B cell (primary cell): ENCODE results near the gene ITFG1. TPM values are rescaled to one million over a fixed set of nuclear protein-coding genes. Genes with fewer than 3 reads are reported as not detected.

Experiments
- ATAC-seq: fragments of 200-7000 bp; cut with Tn5 transposase; one replicate; pipeline ENCODE4 v1.10.0; 2021; ENCODE audit warnings: low read depth, mild to moderate bottlenecking, moderate number of reproducible peaks, moderate library complexity
- CTCF ChIA-PET: fragments of 350-600 bp; sonication (Branson Sonifier 250); formaldehyde crosslinking; loops from one replicate; lab custom pipeline; 2021; ENCODE audit warnings: antibody characterized with exemption, inconsistent platforms; lab: Charles Lee
- POLR2A ChIA-PET: fragments of 350-600 bp; sonication (Branson Sonifier 250); formaldehyde crosslinking; loops from one replicate; lab custom pipeline; 2021; ENCODE audit warnings: antibody characterized with exemption; lab: Charles Lee
- DNase-seq: peaks from one replicate; pipeline ENCODE4 v3.0.0; 2013
- H2AFZ ChIP-seq: 2 replicates; pipeline ENCODE4 v1.6.1; 2012; ENCODE audit warnings: mild to moderate bottlenecking, low read depth, low read length; ENCODE audit not compliant: insufficient read depth, poor library complexity, severe bottlenecking
- H3K27ac ChIP-seq, 2 donors: 1 replicate in 1 of 2; 2 replicates in 1 of 2; pipeline ENCODE4 v1.5.1; 2012 to 2013; ENCODE audit warnings: low read length in 2 of 2, mild to moderate bottlenecking in 2 of 2, moderate library complexity in 1 of 2
- H3K27me3 ChIP-seq, 4 experiments: fragments of 200-600 bp in 1 of 4; sonication (generic) in 1 of 4; replicated peaks in 1 of 4; 1 replicate in 2 of 4; 2 replicates in 2 of 4; pipeline versions ENCODE4 v1.6.1 to v1.7.0; 2013 to 2016; ENCODE audit warnings: low read length in 3 of 4, mild to moderate bottlenecking in 2 of 4, mixed read lengths in 1 of 4, moderate library complexity in 1 of 4; ENCODE audit not compliant: insufficient read depth in 4 of 4, control insufficient read depth in 3 of 4; ENCODE audit errors: control extremely low read depth in 1 of 4
- H3K36me3 ChIP-seq, 2 experiments: replicated peaks in 1 of 2; 1 replicate in 1 of 2; 2 replicates in 1 of 2; pipeline versions ENCODE4 v1.6.1 to v1.7.1; 2013; ENCODE audit warnings: low read length in 1 of 2; ENCODE audit not compliant: insufficient read depth in 2 of 2, control insufficient read depth in 1 of 2; ENCODE audit errors: control extremely low read depth in 1 of 2, extremely low read depth in 1 of 2
- H3K4me1 ChIP-seq, 2 donors: fragments of 200-600 bp in 1 of 2; sonication (generic) in 1 of 2; 1 replicate in 1 of 2; 2 replicates in 1 of 2; pipeline versions ENCODE4 v1.5.1 to v1.6.1; 2013 to 2017; ENCODE audit warnings: low read length in 2 of 2; ENCODE audit not compliant: control insufficient read depth in 2 of 2, insufficient read depth in 2 of 2
- H3K4me2 ChIP-seq: replicated peaks from 2 replicates; pipeline ENCODE3; 2012; ENCODE audit warnings: mild to moderate bottlenecking, low read depth, low read length; ENCODE audit not compliant: poor library complexity, severe bottlenecking
- H3K4me3 ChIP-seq, 5 experiments: fragments of 200-600 bp in 1 of 5; sonication (generic) in 1 of 5; 1 replicate in 3 of 5; 2 replicates in 2 of 5; pipeline versions ENCODE4 v1.5.1 to v1.7.0; 2011 to 2016; ENCODE audit warnings: low read length in 4 of 5, mild to moderate bottlenecking in 4 of 5, low read depth in 2 of 5, control low read depth in 1 of 5, moderate library complexity in 1 of 5; ENCODE audit not compliant: insufficient read depth in 1 of 5; ENCODE audit errors: control extremely low read depth in 1 of 5, extremely low read depth in 1 of 5
- H3K79me2 ChIP-seq: fragments of 200-600 bp; sonication (generic); one replicate; pipeline ENCODE4 v1.6.0; 2016; ENCODE audit warnings: low read length; ENCODE audit not compliant: control insufficient read depth, insufficient read depth
- H3K9ac ChIP-seq: fragments of 200-600 bp; sonication (generic); 2 replicates; pipeline ENCODE4 v1.6.1; 2017; ENCODE audit warnings: mild to moderate bottlenecking, low read length, moderate library complexity
- H3K9me3 ChIP-seq, 3 donors: one replicate each; pipeline versions ENCODE4 v1.6.1 to v1.7.1; 2013; ENCODE audit warnings: low read length in 2 of 3; ENCODE audit not compliant: control insufficient read depth in 2 of 3, insufficient read depth in 1 of 3; ENCODE audit errors: control extremely low read depth in 1 of 3
- H4K20me1 ChIP-seq: 2 replicates; pipeline ENCODE4 v1.6.0; 2012; ENCODE audit warnings: mild to moderate bottlenecking, low read length; ENCODE audit not compliant: insufficient read depth, control insufficient read depth, poor library complexity, severe bottlenecking
- H3K27ac Mint-ChIP-seq: one replicate; pipeline ENCODE4 v1.8.0; 2021; ENCODE audit warnings: mixed read lengths
- H3K27me3 Mint-ChIP-seq: one replicate; pipeline ENCODE4 v1.8.0; 2021; ENCODE audit warnings: mixed read lengths
- H3K4me1 Mint-ChIP-seq: one replicate; pipeline ENCODE4 v1.8.0; 2021; ENCODE audit warnings: mixed read lengths
- H3K4me3 Mint-ChIP-seq: one replicate; pipeline ENCODE4 v1.8.0; 2021; ENCODE audit warnings: mixed read lengths
- H3K9me3 Mint-ChIP-seq: one replicate; pipeline ENCODE4 v1.8.0; 2022; ENCODE audit warnings: mixed read lengths; ENCODE audit not compliant: insufficient read depth
- CTCF ChIP-seq: fragments of 200-600 bp; IDR thresholded peaks from one replicate; pipeline ENCODE4 v1.8.0; 2022; ENCODE audit warnings: antibody characterized with exemption, mild to moderate bottlenecking
- EZH2 ChIP-seq: IDR thresholded peaks from 2 replicates; pipeline ENCODE4 v1.6.1; 2012; ENCODE audit warnings: borderline replicate concordance, low read depth, mild to moderate bottlenecking, moderate library complexity, low read length; ENCODE audit not compliant: insufficient read depth, poor library complexity, severe bottlenecking
- WGBS: methylation state at CpG from one replicate; pipeline ENCODE4 v1.1.5; 2013; ENCODE audit warnings: missing lambda C conversion rate; ENCODE audit not compliant: insufficient coverage; 5-methylcytosine and 5-hydroxymethylcytosine counted together
- intact Hi-C: fragments of 100-400 bp; cut with micrococcal nuclease; formaldehyde crosslinking; loops from one replicate; pipeline ENCODE4 v1.10.0; 2022
- polyA plus RNA-seq: library from polyadenylated mRNA; depleted of rRNA; stranded (reverse); fragments of >200 nt; gene quantifications from 2 replicates; pipeline ENCODE4 v1.2.3, GENCODE V29; 2012
- total RNA-seq, 2 donors: library from RNA; stranded (reverse); fragments of 120-200 nt in 1 of 2; gene quantifications; 1 replicate in 1 of 2; 2 replicates in 1 of 2; pipeline versions ENCODE4 v1.2.3 to v1.2.4, GENCODE V29; 2013 to 2022

The ITFG1 gene
- total and polyA plus RNA-seq, 2 donors (not counting 1 experiment from before 2014, with no cell fraction given) = 9.7 to 40.4 TPM

DNA sequence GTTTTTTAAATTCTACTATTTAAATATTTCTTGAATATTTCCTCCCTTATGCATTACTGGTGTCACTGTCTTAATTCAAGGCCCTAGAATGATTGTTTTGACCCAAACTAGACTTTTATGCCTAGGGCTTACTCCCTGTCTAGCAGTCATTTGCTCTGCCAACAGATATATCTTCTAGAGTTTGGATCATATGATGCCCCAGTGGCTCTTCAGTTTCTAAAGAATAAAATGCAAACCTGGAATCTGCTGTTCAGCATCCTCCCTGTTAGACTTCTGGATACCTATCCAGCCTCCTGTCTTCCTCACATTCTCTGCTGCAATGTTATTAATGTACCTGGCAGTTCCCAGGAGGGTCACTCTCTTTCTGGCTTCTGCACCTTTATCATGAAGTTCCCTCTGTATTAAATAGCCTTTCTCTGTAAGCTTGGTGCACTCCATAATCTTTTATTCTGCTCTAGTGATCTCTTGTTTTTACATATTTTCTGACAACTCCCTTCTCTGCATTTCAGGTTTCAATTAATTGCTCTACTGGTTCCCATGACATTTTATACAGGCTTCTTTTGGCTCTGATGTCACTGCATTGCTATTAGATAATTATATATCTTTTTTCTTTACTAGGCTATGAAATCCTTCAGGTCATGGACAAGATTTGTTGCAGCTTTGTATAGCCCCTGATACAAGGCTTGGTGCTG, 15.9 kb upstream of the ITFG1 start:
- ATAC-seq (no peak), DNase-seq (no peak)
- no peak overlapping the region for H2AFZ ChIP-seq
- no peaks in the 10 kb centered on the region for H3K27me3 Mint-ChIP-seq
- H3K36me3 ChIP-seq = peaks cover 0 to 6% of the 10 kb centered on the region in 2 experiments
- peaks cover 15 to 18% of the 10 kb centered on the region in 2 donors for H3K4me1 ChIP-seq
- CTCF ChIA-PET = interaction anchor here (2.6 kb wide), 1 partner anchor 10 kb away, joined by 7 read pairs; no protein-coding TSS in a partner anchor
- no peaks in the 10 kb centered on the region for H3K9me3 ChIP-seq
- H3K4me3 Mint-ChIP-seq = peak overlapping the region; percentile 56
- peaks cover 49% of the 10 kb centered on the region for H3K4me1 Mint-ChIP-seq
- no peak overlapping the region for H3K4me3 ChIP-seq
- TF ChIP-seq EZH2 (no peak), CTCF (no peak)
- no peaks in the 10 kb centered on the region for H3K9me3 Mint-ChIP-seq
- H4K20me1 ChIP-seq = peaks cover 14% of the 10 kb centered on the region
- H3K27ac Mint-ChIP-seq = peak overlapping the region; percentile 66
- peaks cover 69% of the 10 kb centered on the region for H3K79me2 ChIP-seq
- peak overlapping the region; percentile 3 for H3K4me2 ChIP-seq
- H3K27ac ChIP-seq = peak overlapping the region in 1 of 2 donors; percentile 28
- POLR2A ChIA-PET = no interaction called here
- no peaks in the 10 kb centered on the region for H3K27me3 ChIP-seq
- no peak overlapping the region for H3K9ac ChIP-seq
- intact Hi-C loops = loop anchor here (5.0 kb wide), 1 partner anchor 46 kb away; no protein-coding TSS in a partner anchor

DNA sequence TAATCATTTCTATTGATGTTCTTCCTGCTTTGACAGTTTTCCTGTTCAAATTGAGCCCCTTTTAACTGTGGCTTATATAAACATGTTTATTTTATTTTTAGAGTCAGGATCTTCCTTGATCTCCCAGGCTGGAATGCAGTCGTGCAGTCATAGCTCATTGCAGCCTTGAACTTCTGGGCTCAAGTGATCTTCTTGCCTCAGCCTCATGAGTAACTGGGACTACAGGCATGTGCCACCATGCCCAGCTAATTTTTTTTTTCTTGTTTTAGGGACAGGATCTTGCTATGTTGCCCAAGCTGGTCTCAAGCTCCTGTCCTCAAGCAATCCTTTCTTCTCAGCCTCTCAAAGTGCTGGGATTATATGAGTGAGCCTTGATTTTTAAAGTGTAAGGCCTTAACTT, 14.9 kb upstream of the ITFG1 start:
- no peak for DNase-seq
- Histone ChIP-seq H3K79me2 (peaks cover 74% of the 10 kb centered on the region), H2AFZ (no peak overlapping the region), H3K9ac (no peak overlapping the region), H4K20me1 (peaks cover 14% of the 10 kb centered on the region), H3K27me3 (no peaks in the 10 kb centered on the region), H3K27ac (no peak overlapping the region), H3K36me3 (peaks cover 5 to 6% of the 10 kb centered on the region in 2 experiments), H3K4me3 (no peak overlapping the region), H3K4me1 (peaks cover 7 to 14% of the 10 kb centered on the region in 2 donors), H3K9me3 (no peaks in the 10 kb centered on the region), H3K4me2 (no peak overlapping the region)
- Mint-ChIP-seq H3K9me3 (no peaks in the 10 kb centered on the region), H3K4me1 (peaks cover 44% of the 10 kb centered on the region), H3K27me3 (no peaks in the 10 kb centered on the region), H3K27ac (no peak overlapping the region), H3K4me3 (no peak overlapping the region)
- intact Hi-C loops = loop anchor here (5.0 kb wide), 1 partner anchor 47 kb away; no protein-coding TSS in a partner anchor
- ChIA-PET POLR2A (no interaction called here), CTCF (no interaction called here)
- no peak for ATAC-seq
- 86% methylated on average over 1 of the region's 1 CpG for WGBS
- TF ChIP-seq EZH2 (no peak), CTCF (no peak)
